HG03066 (cell line): Measurements from ENCODE around the gene JMJD7.
A peak's percentile ranks its signal among the peaks of the same experiment; 100 is the strongest.

Experiments
- ATAC-seq: cut with Tn5 transposase; IDR thresholded peaks from one replicate; pipeline ENCODE4 v1.9.1; 2021; ENCODE audit warnings: low read depth; ENCODE audit not compliant: unreplicated experiment

Gene JMJD7

GRCh38 chr15:41798607-41799487 is 29.0 kb upstream of the JMJD7 start:
- ATAC-seq: no peak

GRCh38 chr15:41799488-41799805 is 28.4 kb upstream of the JMJD7 start:
- ATAC-seq: no peak

- ATAC-seq: no peak
Observed at GRCh38 chr15:41801185-41801584, 26.7 kb upstream of the JMJD7 start.

- no peak for ATAC-seq
Observed at GRCh38 chr15:41801850-41802455, 25.9 kb upstream of the JMJD7 start.

GRCh38 chr15:41804361-41804760 is 23.5 kb upstream of the JMJD7 start:
- no peak for ATAC-seq

- no peak for ATAC-seq
Observed at GRCh38 chr15:41804916-41805666, 22.8 kb upstream of the JMJD7 start.

- ATAC-seq: no peak
Observed at GRCh38 chr15:41805711-41806110, 22.2 kb upstream of the JMJD7 start.

GRCh38 chr15:41806291-41807181 is 21.4 kb upstream of the JMJD7 start:
- no peak for ATAC-seq

GRCh38 chr15:41809121-41809520 is 18.8 kb upstream of the JMJD7 start:
- no peak for ATAC-seq

GRCh38 chr15:41809526-41810220 is 18.2 kb upstream of the JMJD7 start:
- no peak for ATAC-seq

GRCh38 chr15:41810651-41811431 is 17.1 kb upstream of the JMJD7 start:
- no peak for ATAC-seq

- peak; percentile 60 for ATAC-seq
Observed at GRCh38 chr15:41811432-41812195, 16.3 kb upstream of the JMJD7 start.

- no peak for ATAC-seq
Observed at GRCh38 chr15:41812820-41813375, 15.0 kb upstream of the JMJD7 start.

- ATAC-seq: no peak
Observed at GRCh38 chr15:41813426-41813825, 14.5 kb upstream of the JMJD7 start.

GRCh38 chr15:41814534-41814933 is 13.4 kb upstream of the JMJD7 start:
- ATAC-seq: no peak

- no peak for ATAC-seq
Observed at GRCh38 chr15:41816788-41817187, 11.1 kb upstream of the JMJD7 start.

- ATAC-seq: no peak
Observed at GRCh38 chr15:41817327-41817726, 10.6 kb upstream of the JMJD7 start.

GRCh38 chr15:41817781-41818180 is 10.1 kb upstream of the JMJD7 start:
- no peak for ATAC-seq
